Vagina (tissue), 2 donors: ENCODE data around the gene TUT4. TPM values are rescaled to one million over a fixed set of nuclear protein-coding genes. Genes with fewer than 3 reads are reported as not detected.

Experiments
- DNase-seq, 2 donors: peaks; one replicate each; pipeline ENCODE4 v3.0.0-alpha.2; 2017; ENCODE audit errors: extremely low spot score in 2 of 2
- H3K27ac ChIP-seq: fragments of 200-600 bp; sonication (generic); one replicate; pipeline ENCODE4 v1.5.1; 2019
- H3K27me3 ChIP-seq: fragments of 200-600 bp; sonication (generic); one replicate; pipeline ENCODE4 v1.5.1; 2019
- H3K36me3 ChIP-seq, 2 donors: fragments of 200-600 bp; sonication (generic); one replicate each; pipeline ENCODE4 v1.5.1; 2017 to 2019
- H3K4me1 ChIP-seq: fragments of 200-600 bp; sonication (generic); one replicate; pipeline ENCODE4 v1.5.1; 2019
- H3K4me3 ChIP-seq, 2 donors: fragments of 200-600 bp; sonication (generic); 1 replicate in 1 of 2; 2 replicates in 1 of 2; pipeline ENCODE4 v1.5.1; 2016 to 2019
- H3K9me3 ChIP-seq: fragments of 200-600 bp; sonication (generic); one replicate; pipeline ENCODE4 v1.5.1; 2019
- CTCF ChIP-seq, 3 experiments: fragments of 450-650 bp in 2 of 3; fragments of 200-600 bp in 1 of 3; sonication (generic) in 1 of 3; IDR thresholded peaks; one replicate each; pipeline ENCODE4 v1.5.1; 2017 to 2019; ENCODE audit warnings: antibody characterized with exemption in 3 of 3, mild to moderate bottlenecking in 2 of 3, moderate library complexity in 2 of 3
- POLR2A ChIP-seq, 2 donors: fragments of 450-650 bp; IDR thresholded peaks; one replicate each; pipeline ENCODE4 v1.6.1; 2017; ENCODE audit warnings: antibody characterized with exemption in 2 of 2, mild to moderate bottlenecking in 2 of 2, moderate library complexity in 2 of 2
- POLR2AphosphoS5 ChIP-seq, 2 donors: sonication (generic); formaldehyde crosslinking; IDR thresholded peaks; one replicate each; pipeline ENCODE4 v1.9.0; 2017; ENCODE audit warnings: antibody characterized with exemption in 2 of 2, mild to moderate bottlenecking in 2 of 2, low read depth in 1 of 2; ENCODE audit not compliant: insufficient read depth in 1 of 2
- intact Hi-C: fragments of 100-400 bp; cut with DNase I; formaldehyde crosslinking; loops from one replicate; pipeline ENCODE4 v1.15.1; 2023
- total RNA-seq: library from RNA; depleted of rRNA; stranded (reverse); fragments of >200 nt; gene quantifications from one replicate; pipeline ENCODE4 v1.2.3, GENCODE V29; 2016

The TUT4 gene
- total RNA-seq, 1 donor from 2014 or later, result 78.1 TPM

DNA sequence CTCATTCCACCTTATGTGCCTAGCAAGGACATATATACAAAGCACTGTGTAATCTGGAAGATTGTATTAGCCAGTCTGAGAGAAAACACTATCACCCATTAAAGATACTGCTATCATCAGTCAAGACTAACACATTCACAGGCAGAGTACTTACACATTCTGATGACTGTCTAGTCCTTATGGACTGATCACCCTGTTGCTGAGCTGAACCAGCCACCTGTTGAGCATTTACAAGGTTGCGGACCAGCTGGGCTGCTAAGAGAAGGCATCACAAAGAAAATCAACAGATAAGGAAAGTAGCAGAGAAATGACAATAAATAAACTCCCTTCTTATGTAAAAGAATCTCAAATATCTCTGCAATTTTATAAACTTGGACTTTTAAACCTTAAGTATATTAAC is 117.7 kb downstream of the TUT4 start:
- no peak overlapping the region for H3K4me3 ChIP-seq
- no peaks in the 10 kb centered on the region for H3K9me3 ChIP-seq
- no peak overlapping the region for H3K27ac ChIP-seq
- no peak for DNase-seq
- TF ChIP-seq POLR2AphosphoS5 (IDR thresholded peaks at IDR 0.05; ENCODE audit: insufficient read depth in 1 of 2, low read depth in 1 of 2) (no peak), CTCF (IDR thresholded peaks at IDR 0.05) (no peak), POLR2A (IDR thresholded peaks at IDR 0.05) (no peak)
- intact Hi-C loops, result no loop called here
- peaks cover 0 to 31% of the 10 kb centered on the region in 2 donors for H3K36me3 ChIP-seq
- H3K4me1 ChIP-seq, result no peaks in the 10 kb centered on the region
- no peaks in the 10 kb centered on the region for H3K27me3 ChIP-seq

DNA sequence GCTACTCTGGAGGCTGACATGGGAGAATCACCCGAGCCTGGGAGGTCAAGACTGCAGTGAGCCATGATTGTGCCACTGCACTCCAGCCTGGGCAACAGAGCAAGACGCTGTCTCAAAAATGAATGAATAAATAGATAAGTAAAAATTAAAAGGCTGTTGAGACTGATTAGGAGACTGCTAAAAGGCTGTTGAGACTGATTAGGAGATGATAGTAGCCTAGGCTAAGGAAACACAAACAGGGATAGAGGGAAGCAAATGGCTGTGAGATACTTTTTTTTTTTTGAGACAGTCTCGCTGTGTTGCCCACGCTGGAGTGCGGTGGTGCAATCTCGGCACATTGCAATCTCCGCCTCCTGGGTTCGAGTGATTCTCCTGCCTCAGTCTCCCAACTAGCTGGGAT is 120.1 kb downstream of the TUT4 start:
- no peak for DNase-seq
- no peak for TF ChIP-seq POLR2AphosphoS5 (IDR thresholded peaks at IDR 0.05; ENCODE audit: insufficient read depth in 1 of 2, low read depth in 1 of 2)
- TF ChIP-seq CTCF (IDR thresholded peaks at IDR 0.05), result no peak
- no peak for TF ChIP-seq POLR2A (IDR thresholded peaks at IDR 0.05)
- H3K4me3 ChIP-seq, result no peak overlapping the region
- peaks cover 0 to 33% of the 10 kb centered on the region in 2 donors for H3K36me3 ChIP-seq
- no peaks in the 10 kb centered on the region for H3K4me1 ChIP-seq
- intact Hi-C loops, result no loop called here
- no peak overlapping the region for H3K27ac ChIP-seq
- H3K27me3 ChIP-seq, result no peaks in the 10 kb centered on the region
- H3K9me3 ChIP-seq, result no peaks in the 10 kb centered on the region

DNA sequence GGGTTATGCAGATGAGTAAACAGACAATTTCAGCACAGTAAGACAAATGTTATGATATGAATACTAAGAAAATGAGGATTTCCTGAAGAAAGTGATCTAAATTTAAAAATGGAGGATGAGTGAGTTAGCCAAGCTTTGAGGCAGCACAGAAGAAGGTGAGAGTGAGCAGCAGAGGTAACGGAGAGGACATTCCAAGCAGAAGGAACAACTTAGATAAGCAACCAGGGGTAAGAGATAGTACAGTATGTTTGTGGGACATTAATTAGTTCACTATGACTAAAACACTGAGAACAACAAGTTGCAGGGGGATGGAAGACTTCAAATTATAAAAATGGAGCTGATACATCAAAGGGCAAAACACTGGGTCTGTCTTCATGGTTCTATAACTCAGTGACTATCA is 125.7 kb downstream of the TUT4 start:
- H3K4me3 ChIP-seq, result no peak overlapping the region
- H3K9me3 ChIP-seq, result no peaks in the 10 kb centered on the region
- H3K27ac ChIP-seq, result no peak overlapping the region
- no peaks in the 10 kb centered on the region for H3K27me3 ChIP-seq
- H3K36me3 ChIP-seq, result peaks cover 0 to 24% of the 10 kb centered on the region in 2 donors
- TF ChIP-seq POLR2AphosphoS5 (IDR thresholded peaks at IDR 0.05; ENCODE audit: insufficient read depth in 1 of 2, low read depth in 1 of 2) (no peak), POLR2A (IDR thresholded peaks at IDR 0.05) (no peak), CTCF (IDR thresholded peaks at IDR 0.05) (no peak)
- no peaks in the 10 kb centered on the region for H3K4me1 ChIP-seq
- no peak for DNase-seq
- intact Hi-C loops, result loop anchor here (1.0 kb wide), 1 partner anchor 22 kb away; no protein-coding TSS in a partner anchor

GRCh38 chr1:52426371-52426770 is 126.5 kb downstream of the TUT4 start:
- H3K4me3 ChIP-seq, result no peak overlapping the region
- DNase-seq, result no peak
- no peak for TF ChIP-seq POLR2AphosphoS5 (IDR thresholded peaks at IDR 0.05; ENCODE audit: insufficient read depth in 1 of 2, low read depth in 1 of 2)
- TF ChIP-seq CTCF (IDR thresholded peaks at IDR 0.05), result no peak
- no peak for TF ChIP-seq POLR2A (IDR thresholded peaks at IDR 0.05)
- H3K4me1 ChIP-seq, result no peaks in the 10 kb centered on the region
- H3K36me3 ChIP-seq, result peaks cover 0 to 20% of the 10 kb centered on the region in 2 donors
- H3K9me3 ChIP-seq, result no peaks in the 10 kb centered on the region
- no peak overlapping the region for H3K27ac ChIP-seq
- intact Hi-C loops, result no loop called here
- H3K27me3 ChIP-seq, result no peaks in the 10 kb centered on the region

DNA sequence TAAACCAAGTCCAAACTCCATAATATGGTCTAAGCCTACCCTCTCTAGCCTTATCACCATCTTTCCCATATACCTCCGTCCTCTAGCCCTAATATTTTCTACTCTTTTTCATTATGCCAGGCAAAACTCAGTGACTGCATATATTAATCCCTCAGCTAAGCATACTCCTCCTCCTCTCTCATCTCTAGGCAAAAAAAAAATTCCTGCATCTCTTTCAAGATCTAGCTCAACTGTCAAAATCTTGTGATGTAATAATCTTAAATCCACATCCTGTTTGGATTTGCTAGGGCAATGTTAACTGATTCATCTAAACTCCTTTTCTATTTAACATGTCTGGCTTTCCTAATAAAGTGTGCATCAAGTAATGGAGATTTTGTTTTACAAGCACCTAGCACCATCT is 128.1 kb downstream of the TUT4 start:
- no peaks in the 10 kb centered on the region for H3K27me3 ChIP-seq
- no peaks in the 10 kb centered on the region for H3K4me1 ChIP-seq
- H3K36me3 ChIP-seq, result peaks cover 0 to 17% of the 10 kb centered on the region in 2 donors
- TF ChIP-seq POLR2AphosphoS5 (IDR thresholded peaks at IDR 0.05; ENCODE audit: insufficient read depth in 1 of 2, low read depth in 1 of 2) (no peak), CTCF (IDR thresholded peaks at IDR 0.05) (no peak), POLR2A (IDR thresholded peaks at IDR 0.05) (no peak)
- no peaks in the 10 kb centered on the region for H3K9me3 ChIP-seq
- H3K27ac ChIP-seq, result no peak overlapping the region
- DNase-seq, result no peak
- intact Hi-C loops, result no loop called here
- no peak overlapping the region for H3K4me3 ChIP-seq
